ENCODE data around the gene SPON2.

The SPON2 gene

GRCh38 chr4:1172971-1173757, 781 bp upstream of the SPON2 start:
- peak; percentile 50 for DNase-seq (ENCODE audit: low spot score)

GRCh38 chr4:1171311-1172227, 814 bp downstream of the SPON2 start:
- DNase-seq (ENCODE audit: low spot score): peak; percentile 65

GRCh38 chr4:1170976-1171310, 1.4 kb downstream of the SPON2 start:
- no peak for DNase-seq (ENCODE audit: low spot score)

- no peak for DNase-seq (ENCODE audit: low spot score)
Measured at GRCh38 chr4:1170156-1170975, 2.0 kb downstream of the SPON2 start.

GRCh38 chr4:1169691-1170096, 2.7 kb downstream of the SPON2 start:
- no peak for DNase-seq (ENCODE audit: low spot score)

- no peak for DNase-seq (ENCODE audit: low spot score)
Measured at GRCh38 chr4:1169171-1169671, 3.2 kb downstream of the SPON2 start.

- peak; percentile 38 for DNase-seq (ENCODE audit: low spot score)
Measured at GRCh38 chr4:1168191-1169101, 3.9 kb downstream of the SPON2 start.

- DNase-seq (ENCODE audit: low spot score): peak; percentile 86
Measured at GRCh38 chr4:1167244-1167949, 5.0 kb downstream of the SPON2 start.

- DNase-seq (ENCODE audit: low spot score): no peak
Measured at GRCh38 chr4:1166509-1167243, 5.7 kb downstream of the SPON2 start.

GRCh38 chr4:1164956-1165545, 7.3 kb downstream of the SPON2 start:
- no peak for DNase-seq (ENCODE audit: low spot score)

GRCh38 chr4:1164444-1164843, 7.9 kb downstream of the SPON2 start:
- DNase-seq (ENCODE audit: low spot score): no peak

- DNase-seq (ENCODE audit: low spot score): no peak
Measured at GRCh38 chr4:1164040-1164439, 8.3 kb downstream of the SPON2 start.

GRCh38 chr4:1160351-1160750, 12.0 kb downstream of the SPON2 start:
- no peak for DNase-seq (ENCODE audit: low spot score)

GRCh38 chr4:1156069-1156468, 16.3 kb downstream of the SPON2 start:
- DNase-seq (ENCODE audit: low spot score): no peak

- no peak for DNase-seq (ENCODE audit: low spot score)
Measured at GRCh38 chr4:1155314-1155713, 17.1 kb downstream of the SPON2 start.

GRCh38 chr4:1154523-1155182, 17.7 kb downstream of the SPON2 start:
- no peak for DNase-seq (ENCODE audit: low spot score)

GRCh38 chr4:1154126-1154522, 18.3 kb downstream of the SPON2 start:
- DNase-seq (ENCODE audit: low spot score): no peak

- no peak for DNase-seq (ENCODE audit: low spot score)
Measured at GRCh38 chr4:1153567-1154090, 18.8 kb downstream of the SPON2 start.
